ENCODE results near the gene CLEC6A. TPM values are rescaled to one million over a fixed set of nuclear protein-coding genes. Genes with fewer than 3 reads are reported as not detected.
"Not testable (repeated sequence)": the region's sequence is repeated elsewhere in the genome, so short reads cannot be mapped to it uniquely, and the experiment has no call there.

The CLEC6A gene
- total RNA-seq, 3 donors from 2014 or later: not detected

DNA sequence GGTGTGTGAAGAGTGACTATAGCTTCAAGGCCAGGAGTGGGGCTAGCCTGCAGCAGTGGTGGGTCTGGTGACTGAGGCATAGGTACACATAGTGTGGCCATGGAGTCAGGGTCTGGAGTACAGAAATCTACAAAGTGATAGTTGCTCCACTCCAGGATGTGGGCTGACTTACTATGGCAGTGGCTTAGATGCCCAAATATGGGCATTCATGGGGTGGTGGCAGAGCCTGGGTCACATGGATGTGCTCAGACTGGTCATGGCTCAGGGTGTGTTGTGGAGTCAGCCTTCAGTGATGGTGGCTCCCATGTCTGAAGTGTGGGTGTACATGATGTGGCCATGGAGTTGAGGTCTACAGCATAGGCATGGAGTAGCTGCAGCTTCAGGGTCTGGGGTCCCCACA lies 27.3 kb downstream of the CLEC6A start:
- ATAC-seq: no peak
- intact Hi-C loops (cut with DNase I, micrococcal nuclease): no loop called here

DNA sequence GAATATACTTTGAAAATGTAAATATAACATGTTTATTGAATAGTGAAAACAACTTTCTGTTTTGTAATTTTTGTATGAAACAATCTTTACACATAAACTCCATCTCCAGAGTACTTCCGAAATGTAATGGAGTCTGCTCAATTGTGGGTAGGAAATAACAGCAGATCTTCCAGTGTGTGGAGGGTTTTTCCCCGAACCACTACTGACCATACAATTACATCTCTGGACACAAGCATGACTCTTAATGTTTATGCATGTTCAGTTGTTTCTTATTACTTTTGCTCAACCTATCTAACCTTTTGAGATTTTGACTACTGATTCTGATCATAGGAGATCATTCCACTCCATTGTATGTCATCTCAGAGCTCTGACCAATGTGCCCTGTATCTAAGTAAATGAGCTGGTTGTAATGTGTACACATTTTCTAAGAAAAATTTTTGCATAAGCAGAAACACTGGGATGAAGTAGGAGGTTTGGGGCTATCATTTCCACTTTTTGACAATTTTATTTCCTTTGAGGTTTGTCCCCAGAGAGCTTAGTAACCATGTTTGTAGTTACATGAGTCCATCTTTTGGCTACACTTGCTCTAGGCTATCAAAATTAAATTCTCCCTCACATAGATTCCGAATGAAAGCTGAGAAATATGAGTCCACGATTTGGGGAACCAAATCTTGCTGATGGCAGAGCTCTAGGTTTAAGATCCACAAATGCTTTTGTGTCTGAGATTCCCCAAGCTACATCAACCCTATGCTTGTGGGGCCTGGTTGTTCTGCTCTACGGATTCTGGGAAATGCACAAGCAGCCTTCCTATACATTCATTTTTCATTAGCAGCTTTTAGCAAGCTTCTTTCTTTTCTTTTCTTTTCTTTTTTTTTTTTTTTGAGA lies 36.1 kb downstream of the CLEC6A start:
- Histone ChIP-seq H3K36me3 (ENCODE audit: low read depth) (no peaks in the 10 kb centered on the region), H3K4me3 (no peak overlapping the region), H3K9me3 (no peaks in the 10 kb centered on the region), H3K4me1 (ENCODE audit: low read depth) (no peaks in the 10 kb centered on the region)
- intact Hi-C loops (cut with DNase I, micrococcal nuclease): no loop called here
- ATAC-seq: no peak
- TF ChIP-seq, protein P1, sequence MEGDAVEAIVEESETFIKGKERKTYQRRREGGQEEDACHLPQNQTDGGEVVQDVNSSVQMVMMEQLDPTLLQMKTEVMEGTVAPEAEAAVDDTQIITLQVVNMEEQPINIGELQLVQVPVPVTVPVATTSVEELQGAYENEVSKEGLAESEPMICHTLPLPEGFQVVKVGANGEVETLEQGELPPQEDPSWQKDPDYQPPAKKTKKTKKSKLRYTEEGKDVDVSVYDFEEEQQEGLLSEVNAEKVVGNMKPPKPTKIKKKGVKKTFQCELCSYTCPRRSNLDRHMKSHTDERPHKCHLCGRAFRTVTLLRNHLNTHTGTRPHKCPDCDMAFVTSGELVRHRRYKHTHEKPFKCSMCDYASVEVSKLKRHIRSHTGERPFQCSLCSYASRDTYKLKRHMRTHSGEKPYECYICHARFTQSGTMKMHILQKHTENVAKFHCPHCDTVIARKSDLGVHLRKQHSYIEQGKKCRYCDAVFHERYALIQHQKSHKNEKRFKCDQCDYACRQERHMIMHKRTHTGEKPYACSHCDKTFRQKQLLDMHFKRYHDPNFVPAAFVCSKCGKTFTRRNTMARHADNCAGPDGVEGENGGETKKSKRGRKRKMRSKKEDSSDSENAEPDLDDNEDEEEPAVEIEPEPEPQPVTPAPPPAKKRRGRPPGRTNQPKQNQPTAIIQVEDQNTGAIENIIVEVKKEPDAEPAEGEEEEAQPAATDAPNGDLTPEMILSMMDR (IDR thresholded peaks at IDR 0.05): no peak
- DNase-seq: no peak

More for the DNA sequence above, 27.3 kb downstream of the CLEC6A start:
- TF ChIP-seq, protein P1 (IDR thresholded peaks at IDR 0.05): no peak
- DNase-seq: no peak
- Histone ChIP-seq H3K36me3 (ENCODE audit: low read depth) (no peaks in the 10 kb centered on the region), H3K4me3 (no peak overlapping the region), H3K4me1 (ENCODE audit: low read depth) (no peaks in the 10 kb centered on the region), H3K9me3 (no peaks in the 10 kb centered on the region)

DNA sequence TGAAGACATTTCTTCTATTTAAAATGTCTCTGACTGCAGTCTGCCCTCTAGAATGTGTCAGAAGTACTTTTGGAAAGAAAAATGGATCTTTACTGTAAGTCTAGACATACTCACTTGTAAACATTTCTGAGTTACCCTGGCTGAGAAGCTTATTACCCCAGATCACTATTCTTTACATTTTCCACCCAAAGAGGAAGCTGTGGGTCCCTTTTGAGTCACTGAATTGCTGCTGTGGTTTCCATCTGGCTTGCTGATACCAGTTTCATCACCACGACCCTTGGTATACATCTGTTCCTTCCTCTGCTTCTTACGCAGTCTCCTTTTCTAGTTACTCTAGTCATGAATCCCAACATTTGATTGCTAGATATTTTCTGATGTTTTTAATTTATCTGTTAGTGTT lies 37.3 kb downstream of the CLEC6A start:
- intact Hi-C loops (cut with DNase I, micrococcal nuclease): no loop called here
- Histone ChIP-seq H3K4me3 (no peak overlapping the region), H3K9me3 (no peaks in the 10 kb centered on the region), H3K36me3 (ENCODE audit: low read depth) (no peaks in the 10 kb centered on the region), H3K4me1 (ENCODE audit: low read depth) (no peaks in the 10 kb centered on the region)
- ATAC-seq (peak; percentile 73), DNase-seq (peak in 1 of 3 donors; percentile 37)
- TF ChIP-seq, protein P1 (IDR thresholded peaks at IDR 0.05): no peak

DNA sequence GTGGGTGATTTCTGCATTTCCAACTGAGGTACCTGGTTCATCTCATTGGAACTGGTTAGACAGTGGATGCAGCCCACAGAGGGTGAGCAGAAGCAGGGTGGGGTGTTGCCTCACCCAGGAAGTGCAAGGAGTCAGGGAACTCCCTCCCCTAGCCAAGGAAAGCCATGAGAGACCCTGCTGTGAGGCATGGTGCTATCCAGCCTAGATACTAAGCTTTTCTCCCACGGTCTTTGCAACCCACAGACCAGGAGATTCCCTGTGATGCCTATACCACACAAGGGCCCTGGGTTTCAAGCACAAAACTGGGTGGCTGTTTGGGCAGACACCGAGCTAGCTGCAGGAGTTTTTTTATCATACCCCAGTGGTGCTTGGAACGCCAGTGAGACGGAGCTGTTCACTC lies 39.9 kb downstream of the CLEC6A start:
- H3K4me1 ChIP-seq (ENCODE audit: low read depth); H3K36me3 ChIP-seq (ENCODE audit: low read depth); H3K4me3 ChIP-seq; H3K9me3 ChIP-seq; intact Hi-C loops (cut with DNase I, micrococcal nuclease); ATAC-seq; DNase-seq: not testable (repeated sequence)

DNA sequence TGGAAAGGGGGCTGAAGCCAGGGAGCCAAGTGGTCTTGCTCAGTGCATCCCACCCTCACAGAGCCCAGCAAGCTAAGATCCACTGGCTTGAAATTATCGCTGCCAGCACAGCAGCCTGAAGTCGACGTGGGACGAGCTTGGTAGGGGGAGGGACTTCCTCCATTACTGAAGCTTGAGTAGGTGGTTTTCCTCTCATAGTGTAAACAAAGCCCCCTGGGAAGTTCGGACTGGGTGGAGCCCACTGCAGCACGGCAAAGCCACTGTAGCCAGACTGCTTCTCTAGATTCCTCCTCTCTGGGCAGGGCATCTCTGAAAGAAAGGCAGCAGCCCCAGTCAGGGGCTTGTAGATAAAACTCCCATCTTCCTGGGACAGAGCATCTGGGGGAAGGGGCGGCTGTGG lies 40.3 kb downstream of the CLEC6A start:
- DNase-seq; H3K4me3 ChIP-seq; ATAC-seq; H3K9me3 ChIP-seq; intact Hi-C loops (cut with DNase I, micrococcal nuclease); H3K36me3 ChIP-seq (ENCODE audit: low read depth); H3K4me1 ChIP-seq (ENCODE audit: low read depth): not testable (repeated sequence)

DNA sequence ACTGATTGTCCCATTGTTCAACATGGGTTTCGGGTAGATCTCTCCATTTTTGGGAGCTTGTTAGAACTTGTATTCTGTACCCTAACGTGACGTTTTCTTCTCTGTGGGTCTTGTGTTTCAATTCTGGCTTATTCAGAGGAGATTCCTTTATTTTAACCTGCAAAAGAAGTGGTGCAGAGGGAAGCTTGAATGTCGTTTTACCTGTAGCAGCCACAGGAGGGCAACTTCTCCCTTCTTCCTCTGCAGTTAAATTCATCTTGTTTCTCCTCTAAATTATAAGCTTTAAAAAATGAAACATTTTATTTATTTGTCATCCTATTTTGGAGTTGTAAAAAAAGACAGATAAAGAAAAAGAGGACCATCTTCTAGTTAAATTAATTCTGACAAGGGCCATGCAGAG lies 43.9 kb downstream of the CLEC6A start:
- H3K9me3 ChIP-seq: no peaks in the 10 kb centered on the region
- TF ChIP-seq, protein P1 (IDR thresholded peaks at IDR 0.05): no peak
- H3K36me3 ChIP-seq (ENCODE audit: low read depth): no peaks in the 10 kb centered on the region
- H3K4me3 ChIP-seq: no peak overlapping the region
- no peak for DNase-seq
- intact Hi-C loops (cut with DNase I, micrococcal nuclease): no loop called here
- no peaks in the 10 kb centered on the region for H3K4me1 ChIP-seq (ENCODE audit: low read depth)
- no peak for ATAC-seq

Data from mucosa of descending colon (tissue), 3 donors.